Small intestine (tissue), 7 donors: ENCODE measurements around the gene DDX23. TPM values are rescaled to one million over a fixed set of nuclear protein-coding genes. Genes with fewer than 3 reads are reported as not detected.
A peak's percentile ranks its signal among the peaks of the same experiment; 100 is the strongest.

Source experiments
- DNase-seq, 2 donors: peaks; one replicate each; pipeline versions ENCODE4 v3.0.0 to v3.0.0-alpha.2; 2013
- FAIRE-seq: peaks from 2 replicates; lab custom pipeline; 2012; peaks lifted over from hg19 to GRCh38; lab: Jason Lieb, UNC
- H3K27ac ChIP-seq, 3 donors: one replicate each; pipeline ENCODE4 v1.5.1; 2013; ENCODE audit warnings: low read length in 2 of 3, mild to moderate bottlenecking in 2 of 3, control low read depth in 1 of 3, inconsistent platforms in 1 of 3, low read depth in 1 of 3, moderate library complexity in 1 of 3
- H3K27me3 ChIP-seq, 3 donors: one replicate each; pipeline ENCODE4 v1.6.1; 2013; ENCODE audit warnings: low read length in 3 of 3, inconsistent platforms in 1 of 3; ENCODE audit not compliant: control insufficient read depth in 3 of 3, insufficient read depth in 3 of 3
- H3K36me3 ChIP-seq, 3 donors: one replicate each; pipeline ENCODE4 v1.6.1; 2013; ENCODE audit warnings: low read length in 3 of 3, inconsistent platforms in 1 of 3, low read depth in 1 of 3, mild to moderate bottlenecking in 1 of 3, moderate library complexity in 1 of 3; ENCODE audit not compliant: control insufficient read depth in 3 of 3, insufficient read depth in 2 of 3
- H3K4me1 ChIP-seq, 3 donors: one replicate each; pipeline ENCODE4 v1.6.1; 2013; ENCODE audit warnings: low read length in 2 of 3, inconsistent platforms in 1 of 3, low read depth in 1 of 3, mild to moderate bottlenecking in 1 of 3, moderate library complexity in 1 of 3; ENCODE audit not compliant: control insufficient read depth in 3 of 3, insufficient read depth in 2 of 3
- H3K4me3 ChIP-seq, 3 donors: one replicate each; pipeline ENCODE4 v1.5.1; 2013; ENCODE audit warnings: low read length in 3 of 3, control low read depth in 1 of 3, inconsistent platforms in 1 of 3, low read depth in 1 of 3, mild to moderate bottlenecking in 1 of 3, moderate library complexity in 1 of 3
- H3K9me3 ChIP-seq, 2 donors: one replicate each; pipeline ENCODE4 v1.6.1; 2013; ENCODE audit warnings: low read depth in 1 of 2, low read length in 1 of 2; ENCODE audit not compliant: control insufficient read depth in 2 of 2, insufficient read depth in 1 of 2
- WGBS, 3 donors: extraction: QIAGEN DNeasy Blood & Tissue Kit; methylation state at CpG; one replicate each; pipeline ENCODE4 v1.1.7; 2013; 5-methylcytosine and 5-hydroxymethylcytosine counted together
- polyA plus RNA-seq, 4 donors: library from polyadenylated mRNA; stranded (reverse) in 3 of 4; unstranded in 1 of 4; fragments of 200-250 nt in 3 of 4; fragments of 120-200 nt in 1 of 4; gene quantifications; one replicate each; pipeline versions ENCODE4 v1.2.1 to v1.2.3, GENCODE V29; 2013
- donor health status: healthy with polysubstance abuse.
- donor health status: control.
- donor health status: control.
- donor health status: Bipolar disorder and iron deficiency.
- donor health status: healthy.

DDX23 gene
- polyA plus RNA-seq, 4 donors, result 53.2 to 85.8 (median 57.1) TPM

- WGBS, 3 donors, result 29 to 66% (median 39%) methylated on average over 3 of the region's 3 CpGs
- Histone ChIP-seq H3K4me1 (peaks cover 0 to 27% (median 0%) of the 10 kb centered on the region in 3 donors), H3K27ac (peak overlapping the region; percentile 45 to 82 (median 71)), H3K36me3 (no peaks in the 10 kb centered on the region), H3K27me3 (no peaks in the 10 kb centered on the region), H3K4me3 (no peak overlapping the region), H3K9me3 (no peaks in the 10 kb centered on the region)
- FAIRE-seq (no peak), DNase-seq (peak; percentile 44 to 56)
These were observed 57.1 kb downstream of the DDX23 start for GRCh38 chr12:48794870-48795269.

GRCh38 chr12:48793696-48794095 is 58.3 kb downstream of the DDX23 start:
- Histone ChIP-seq H3K4me1 (peaks cover 0 to 29% (median 0%) of the 10 kb centered on the region in 3 donors), H3K27me3 (no peaks in the 10 kb centered on the region), H3K27ac (no peak overlapping the region), H3K4me3 (no peak overlapping the region), H3K36me3 (no peaks in the 10 kb centered on the region), H3K9me3 (no peaks in the 10 kb centered on the region)
- WGBS, 3 donors, result 94 to 98% (median 96%) methylated on average over 3 of the region's 3 CpGs
- DNase-seq (no peak), FAIRE-seq (no peak)

GRCh38 chr12:48789858-48790326 is 62.1 kb downstream of the DDX23 start:
- WGBS, 3 donors, result 1 to 14% (median 8%) methylated on average over 4 of the region's 4 CpGs
- Histone ChIP-seq H3K9me3 (no peaks in the 10 kb centered on the region), H3K27ac (peak overlapping the region in 2 of 3 donors; percentile 56 to 92), H3K27me3 (no peaks in the 10 kb centered on the region), H3K4me3 (peak overlapping the region; percentile 81 to 98 (median 89)), H3K36me3 (peaks cover 0 to 3% (median 0%) of the 10 kb centered on the region in 3 donors), H3K4me1 (peaks cover 0 to 26% (median 7%) of the 10 kb centered on the region in 3 donors)
- FAIRE-seq, result no peak
- DNase-seq, result peak in 1 of 2 donors; percentile 27

GRCh38 chr12:48788854-48789775 is 62.8 kb downstream of the DDX23 start, which contains the start of gene ADCY6:
Gene ADCY6 (minus strand): TSS chr12:48789089. CDS start chr12:48783434, 5,655 bp downstream.
- peak within 1 kb of the TSS; percentile 81 to 98 (median 89) for H3K4me3 ChIP-seq
- H3K9me3 ChIP-seq, result no peaks in the 10 kb centered on the region
- H3K27me3 ChIP-seq, result no peaks in the 10 kb centered on the region
- peaks cover 0 to 3% (median 0%) of the 10 kb centered on the region in 3 donors for H3K36me3 ChIP-seq
- DNase-seq (peak; percentile 81 to 89), FAIRE-seq (no peak)
- H3K27ac ChIP-seq, result peak within 1 kb of the TSS; percentile 87 to 92 (median 89)
- peaks cover 0 to 21% (median 7%) of the 10 kb centered on the region in 3 donors for H3K4me1 ChIP-seq
- WGBS, 3 donors, result 1 to 2% (median 1%) methylated on average over 61 to 86 of the region's 86 CpGs

GRCh38 chr12:48788524-48788853 is 63.5 kb downstream of the DDX23 start:
- Histone ChIP-seq H3K4me3 (peak overlapping the region; percentile 81 to 98 (median 89)), H3K27me3 (no peaks in the 10 kb centered on the region), H3K36me3 (peaks cover 0 to 3% (median 0%) of the 10 kb centered on the region in 3 donors), H3K9me3 (no peaks in the 10 kb centered on the region), H3K27ac (peak overlapping the region; percentile 58 to 84 (median 75)), H3K4me1 (peaks cover 0 to 21% (median 7%) of the 10 kb centered on the region in 3 donors)
- no peak for FAIRE-seq
- peak; percentile 25 to 53 for DNase-seq
- 0 to 7% (median 3%) methylated on average over 19 to 25 of the region's 25 CpGs for WGBS, 3 donors

- peak overlapping the region; percentile 81 to 98 (median 89) for H3K4me3 ChIP-seq
- peaks cover 0 to 21% (median 7%) of the 10 kb centered on the region in 3 donors for H3K4me1 ChIP-seq
- FAIRE-seq (no peak), DNase-seq (peak; percentile 27 to 38)
- H3K36me3 ChIP-seq, result peaks cover 0 to 5% (median 0%) of the 10 kb centered on the region in 3 donors
- no peaks in the 10 kb centered on the region for H3K9me3 ChIP-seq
- peak overlapping the region; percentile 58 to 84 (median 75) for H3K27ac ChIP-seq
- 16 to 19% (median 18%) methylated on average over 11 of the region's 11 CpGs for WGBS, 3 donors
- no peaks in the 10 kb centered on the region for H3K27me3 ChIP-seq
These were observed 64.0 kb downstream of the DDX23 start for GRCh38 chr12:48787791-48788523.

GRCh38 chr12:48786591-48787544 is 65.1 kb downstream of the DDX23 start:
- DNase-seq (no peak), FAIRE-seq (no peak)
- Histone ChIP-seq H3K4me3 (peak overlapping the region; percentile 17 to 98 (median 89)), H3K36me3 (peaks cover 0 to 16% (median 5%) of the 10 kb centered on the region in 3 donors), H3K9me3 (no peaks in the 10 kb centered on the region), H3K4me1 (peaks cover 0 to 26% (median 7%) of the 10 kb centered on the region in 3 donors), H3K27me3 (no peaks in the 10 kb centered on the region), H3K27ac (no peak overlapping the region)
- 44 to 49% (median 45%) methylated on average over 7 of the region's 7 CpGs for WGBS, 3 donors
